Ramos (cell line): ENCODE results near the gene KLC1.

Source experiments
- in situ Hi-C: fragments of 300-500 bp; cut with MboI; formaldehyde crosslinking; loops from one replicate; pipeline ENCODE4 v1.14.3; 2022; ENCODE audit warnings: low sequenced_read_pairs; ENCODE audit not compliant: unreplicated experiment

Gene KLC1

DNA sequence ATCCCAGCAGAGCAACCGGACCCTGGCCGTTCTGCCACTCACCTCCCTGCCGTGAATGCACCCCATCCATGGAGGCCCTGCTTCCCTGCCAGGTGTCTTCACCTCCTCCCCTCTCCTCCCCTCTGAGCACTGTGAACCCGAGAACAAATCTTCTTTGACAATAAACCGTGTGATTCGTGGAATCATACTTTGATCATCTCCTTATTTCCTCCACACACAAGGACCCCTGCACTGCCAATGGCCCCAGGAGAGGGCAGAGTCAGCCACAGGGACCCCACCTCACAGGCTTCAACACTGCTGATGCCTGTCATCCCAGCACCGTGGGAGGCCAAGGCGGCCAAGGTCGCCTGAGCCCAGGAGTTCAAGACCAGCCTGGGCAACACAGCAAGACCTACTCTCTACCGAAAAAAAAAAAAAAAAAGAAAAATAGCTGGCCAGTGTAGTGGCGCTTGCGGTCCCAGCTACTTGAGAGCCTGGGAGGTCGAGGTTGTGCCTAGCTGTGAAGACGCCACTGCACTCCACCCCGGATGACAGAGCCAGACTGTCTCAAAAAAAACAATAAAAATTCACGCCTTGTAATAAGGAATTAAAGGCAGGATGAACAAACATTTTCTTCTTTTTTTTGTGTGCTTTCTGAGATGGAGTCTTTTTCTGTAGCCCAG, 85.2 kb downstream of the KLC1 start:
- in situ Hi-C loops = no loop called here

GRCh38 chr14:103715052-103716000, 86.3 kb downstream of the KLC1 start, which contains the start of the genes XRCC3 and ZFYVE21:
Gene XRCC3, minus strand, starts transcription at chr14:103715451. Its CDS starts 4,364 bp downstream, at chr14:103711087.
Gene ZFYVE21, plus strand, starts transcription at chr14:103715810. Its CDS starts 32 bp downstream, at chr14:103715842.
- in situ Hi-C loops = no loop called here

GRCh38 chr14:103716091-103716801, 87.2 kb downstream of the KLC1 start:
- in situ Hi-C loops = no loop called here

DNA sequence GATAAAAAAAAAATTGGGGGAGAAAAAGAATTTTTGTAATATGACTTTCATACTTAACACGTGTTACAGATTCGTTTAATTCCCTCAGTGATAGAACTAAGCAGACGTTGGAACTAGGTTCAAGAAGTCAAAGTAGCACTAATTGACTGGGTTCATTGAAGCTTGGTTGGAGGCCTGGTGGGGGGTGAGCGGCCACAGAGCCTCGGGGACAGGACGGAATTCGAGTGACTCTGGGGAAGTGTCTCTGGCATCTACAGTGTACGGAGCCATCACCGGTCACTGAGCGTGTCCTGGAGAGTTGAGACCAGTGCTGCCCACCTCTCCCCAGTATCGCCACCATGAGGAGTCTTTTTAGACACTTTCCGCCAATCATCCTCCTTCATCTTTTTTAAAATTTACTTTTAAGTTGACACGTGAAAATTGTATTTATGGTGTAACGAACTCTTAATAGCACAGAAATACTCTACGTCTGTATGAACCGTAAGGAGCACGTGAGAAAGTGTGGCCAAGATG, 87.9 kb downstream of the KLC1 start:
- in situ Hi-C loops = no loop called here

DNA sequence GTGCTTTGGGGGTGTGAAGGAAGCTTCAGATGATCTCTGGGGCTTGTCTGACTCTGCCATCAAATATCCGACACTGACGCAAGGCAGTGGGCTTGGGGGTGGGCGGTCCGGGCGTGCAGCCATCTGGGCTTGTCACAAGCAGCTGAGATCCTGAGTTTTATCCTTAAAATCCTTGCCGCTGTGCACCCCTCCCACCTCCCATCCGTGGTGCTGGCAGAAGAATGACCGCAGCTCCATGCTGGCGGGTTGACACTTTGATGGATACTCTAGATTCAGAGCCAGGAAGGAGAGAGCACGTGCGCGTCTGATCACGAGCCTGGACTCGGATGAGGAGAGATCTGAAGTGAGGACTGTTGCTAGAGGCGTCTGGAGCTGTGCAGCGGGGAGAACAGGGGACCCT, 89.6 kb downstream of the KLC1 start:
- in situ Hi-C loops = no loop called here

- in situ Hi-C loops = no loop called here
These were observed 90.7 kb downstream of the KLC1 start for GRCh38 chr14:103719751-103720150.

DNA sequence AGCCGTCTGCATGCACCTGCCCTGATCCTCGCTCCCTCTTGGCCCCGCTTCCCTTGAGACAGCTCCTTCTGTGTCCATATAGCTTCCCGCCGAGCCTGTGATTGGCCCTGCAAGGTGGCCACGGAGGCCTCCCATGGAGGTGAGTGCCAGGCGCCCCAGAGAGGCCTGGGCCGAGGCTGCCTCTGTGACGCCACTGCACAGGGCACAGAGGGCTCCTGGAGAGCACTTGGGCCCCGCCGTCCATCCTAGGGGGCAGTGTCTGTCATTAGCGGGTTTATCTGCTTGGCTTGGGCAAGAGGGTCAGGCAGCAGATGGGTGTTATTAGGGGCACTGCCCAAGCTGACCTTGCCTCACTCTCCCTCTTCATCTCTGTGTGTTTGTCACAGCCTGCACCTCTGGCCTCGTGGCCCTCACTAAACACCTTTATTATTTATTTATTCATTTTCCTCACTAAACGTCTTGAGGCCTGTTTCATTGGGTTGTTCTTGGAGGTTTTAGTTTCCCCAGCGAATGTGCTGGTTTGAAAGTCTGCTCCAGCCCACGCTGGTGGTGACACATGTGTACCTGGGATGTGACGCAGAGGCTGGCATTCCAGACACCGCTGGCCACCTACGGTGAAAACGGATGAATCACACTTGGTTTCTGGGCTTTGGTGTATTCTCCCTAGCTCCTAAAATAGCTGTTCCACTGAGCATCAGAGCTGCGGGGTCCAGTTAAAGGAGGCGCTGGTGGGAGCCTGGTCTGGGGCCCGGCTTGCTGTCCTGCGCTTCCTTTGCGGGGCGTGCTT, 92.5 kb downstream of the KLC1 start:
- in situ Hi-C loops = no loop called here

DNA sequence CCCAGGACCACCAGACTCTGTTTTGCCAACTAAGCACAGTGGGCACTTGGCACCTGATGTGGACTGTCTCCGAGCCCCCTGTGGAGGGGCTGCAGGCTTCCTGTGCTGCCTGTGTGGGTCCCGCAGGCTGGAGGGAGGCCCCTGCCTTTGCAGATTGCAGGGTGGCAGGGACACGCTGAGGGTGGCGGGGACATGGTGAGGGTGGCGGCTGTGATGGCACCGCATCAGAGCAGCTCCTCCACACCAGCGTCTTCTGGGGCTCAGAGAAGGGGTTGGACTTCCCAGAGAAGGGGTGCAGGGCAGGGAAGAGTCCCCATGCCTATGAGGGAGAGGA, 94.7 kb downstream of the KLC1 start:
- in situ Hi-C loops = no loop called here

GRCh38 chr14:103724116-103724515, 95.1 kb downstream of the KLC1 start:
- in situ Hi-C loops = no loop called here

DNA sequence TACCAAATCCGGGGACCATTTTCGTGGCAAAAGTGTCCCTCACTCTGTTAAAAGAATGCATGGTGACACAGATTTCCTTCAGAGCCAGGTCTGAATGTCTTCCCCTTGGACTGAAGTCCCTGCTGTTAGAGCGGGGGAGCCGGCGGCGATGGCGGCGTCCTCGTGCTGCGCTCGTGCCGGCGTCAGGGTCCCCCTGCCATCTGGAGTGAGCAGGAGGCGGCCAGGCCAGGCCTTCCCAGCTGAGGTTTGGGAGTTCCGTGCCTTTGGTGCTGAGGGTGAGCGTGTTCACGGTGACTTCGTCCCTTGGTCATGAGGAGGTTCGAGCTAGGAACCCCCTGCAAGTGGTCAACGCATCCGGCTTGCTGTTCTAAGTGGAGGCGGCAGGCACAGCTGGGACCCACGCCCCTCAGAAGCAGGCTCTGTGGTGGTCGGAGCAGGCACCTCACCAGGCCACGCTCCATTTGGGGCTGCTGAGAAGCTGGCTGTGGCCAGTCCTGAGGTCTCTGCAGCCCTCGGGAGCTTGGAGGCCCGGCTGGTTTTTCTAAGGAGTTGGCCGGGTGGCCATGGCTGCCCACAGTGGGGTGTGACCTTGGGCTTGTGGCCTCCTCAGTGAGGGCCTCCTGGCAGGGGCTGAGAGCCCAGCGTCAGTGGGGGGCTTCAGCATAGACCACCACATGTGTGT, 96.1 kb downstream of the KLC1 start:
- in situ Hi-C loops = no loop called here

DNA sequence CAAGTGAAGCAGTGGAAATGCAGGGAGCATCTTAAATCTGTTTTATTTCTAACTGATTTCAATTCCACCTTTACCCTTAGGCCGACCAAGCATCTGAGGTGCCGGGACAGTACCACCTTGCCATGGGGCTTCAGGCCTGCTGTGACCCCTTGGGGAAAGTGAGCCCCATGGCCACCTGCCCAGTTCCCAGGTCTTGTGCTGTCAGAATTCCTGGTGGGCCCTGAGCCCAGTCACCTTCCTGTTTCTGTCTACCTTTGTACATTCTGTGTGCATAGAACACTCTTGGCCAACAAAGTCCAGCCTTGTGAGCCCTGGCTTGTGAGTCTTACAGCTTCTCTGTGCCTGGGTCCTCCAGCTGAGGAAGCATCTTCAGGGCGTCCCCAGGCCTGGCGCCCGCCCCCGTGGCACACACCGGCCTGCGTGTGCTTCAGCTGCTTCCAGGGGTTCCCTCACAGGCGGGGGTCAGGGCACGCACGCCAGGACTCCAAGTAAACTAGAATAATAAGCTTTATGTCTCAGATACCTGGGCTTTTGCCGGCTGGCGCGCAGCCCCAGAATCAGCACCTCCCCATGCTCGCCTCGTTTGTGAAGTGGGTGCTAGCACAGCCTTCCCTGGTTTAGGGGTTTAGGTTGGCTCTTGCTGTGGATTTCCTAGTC, 96.9 kb downstream of the KLC1 start:
- in situ Hi-C loops = no loop called here

DNA sequence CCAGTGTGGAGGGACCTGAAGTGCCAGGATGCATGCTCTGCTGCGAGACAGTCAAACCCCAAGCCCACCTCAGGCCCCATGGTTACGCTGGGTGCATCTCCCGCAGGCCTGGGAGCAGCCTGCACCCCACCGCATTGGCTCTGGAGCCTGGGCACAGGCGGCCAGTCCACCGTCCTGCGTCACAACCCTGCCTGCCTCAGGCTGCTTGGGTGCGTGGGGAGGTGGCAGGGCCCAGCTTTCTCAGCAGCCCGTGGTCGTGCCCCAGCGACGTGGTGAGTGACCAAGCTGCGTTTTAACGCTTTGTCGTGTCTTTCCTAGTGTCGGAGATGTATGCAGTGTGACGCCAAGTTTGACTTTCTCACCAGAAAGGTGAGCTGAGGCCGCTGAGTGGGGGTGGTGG, 97.5 kb downstream of the KLC1 start:
- in situ Hi-C loops = no loop called here

DNA sequence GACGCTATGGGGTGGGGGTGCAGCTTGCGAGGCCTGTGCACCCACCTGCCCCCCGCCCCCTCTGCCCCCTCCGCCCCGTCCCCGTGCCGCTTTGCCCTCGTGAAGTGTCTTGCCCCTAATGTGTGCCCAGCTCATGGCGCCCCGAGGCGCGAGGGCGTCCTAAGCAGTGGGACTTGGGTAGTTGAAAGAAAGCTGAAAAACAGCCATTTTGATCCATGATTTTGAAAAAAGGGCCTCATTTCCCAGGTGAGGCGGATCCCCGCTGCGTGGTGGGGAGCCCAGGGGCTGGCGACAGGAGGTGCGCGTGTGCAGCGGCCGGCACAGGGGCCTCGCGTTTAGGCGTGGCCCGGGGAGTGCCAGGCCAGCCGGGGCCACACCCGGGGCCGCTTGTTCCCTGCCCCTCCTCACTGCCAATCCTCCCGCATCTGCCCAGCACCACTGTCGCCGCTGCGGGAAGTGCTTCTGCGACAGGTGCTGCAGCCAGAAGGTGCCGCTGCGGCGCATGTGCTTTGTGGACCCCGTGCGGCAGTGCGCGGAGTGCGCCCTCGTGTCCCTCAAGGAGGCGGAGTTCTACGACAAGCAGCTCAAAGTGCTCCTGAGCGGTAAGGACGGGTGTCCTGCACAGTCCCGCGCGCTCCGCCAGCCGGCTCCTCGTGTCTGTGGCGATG, 98.4 kb downstream of the KLC1 start:
- in situ Hi-C loops = no loop called here

GRCh38 chr14:103728141-103728540, 99.1 kb downstream of the KLC1 start:
- in situ Hi-C loops = no loop called here

- in situ Hi-C loops = no loop called here
These were observed 99.7 kb downstream of the KLC1 start for GRCh38 chr14:103728721-103729120.

DNA sequence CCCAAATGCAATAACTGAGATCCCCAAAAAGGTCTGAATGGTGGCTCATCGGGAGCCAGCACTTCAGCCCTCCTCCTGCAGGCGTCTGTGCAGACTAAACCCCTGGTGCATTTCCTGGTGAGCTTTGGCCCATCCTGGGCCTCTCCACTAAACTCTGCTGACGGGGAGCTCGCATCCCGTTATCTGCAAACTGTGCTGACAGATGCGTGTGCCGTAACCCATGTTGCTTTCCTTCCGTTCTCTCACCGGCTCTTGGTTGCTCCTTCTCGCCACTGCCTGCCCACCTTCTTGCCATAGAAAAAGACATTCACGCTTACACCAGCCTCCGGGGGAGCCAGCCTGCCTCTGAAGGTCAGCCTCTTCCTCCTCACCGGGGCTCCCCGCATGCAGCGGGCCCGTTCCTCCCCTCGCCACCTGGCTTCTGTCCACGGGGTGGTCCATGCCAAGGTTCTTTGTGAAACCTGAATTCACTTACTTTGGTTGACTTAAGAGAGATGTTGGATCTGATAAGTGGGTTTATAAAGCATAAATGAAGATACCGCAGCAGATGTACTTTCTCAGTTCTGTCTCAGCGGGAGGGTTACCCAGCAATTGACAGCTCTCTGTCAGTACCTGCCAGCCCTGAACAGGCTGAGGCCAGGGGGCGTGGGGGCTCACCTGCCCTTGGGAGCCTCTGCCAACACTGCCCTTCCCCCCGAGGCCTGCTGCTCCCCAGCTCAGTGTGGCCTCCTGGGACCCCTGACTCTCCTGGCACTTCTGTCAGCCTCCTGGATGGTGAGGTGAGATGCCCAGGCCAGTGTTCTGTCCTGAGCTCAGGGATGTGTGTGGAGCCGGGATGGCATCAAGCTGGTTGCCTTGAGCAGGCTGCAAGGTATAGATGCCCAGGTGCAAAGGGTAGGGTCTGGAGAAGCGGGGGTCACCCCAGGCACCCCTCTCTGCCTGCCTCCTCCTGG, 100.8 kb downstream of the KLC1 start:
- in situ Hi-C loops = no loop called here

DNA sequence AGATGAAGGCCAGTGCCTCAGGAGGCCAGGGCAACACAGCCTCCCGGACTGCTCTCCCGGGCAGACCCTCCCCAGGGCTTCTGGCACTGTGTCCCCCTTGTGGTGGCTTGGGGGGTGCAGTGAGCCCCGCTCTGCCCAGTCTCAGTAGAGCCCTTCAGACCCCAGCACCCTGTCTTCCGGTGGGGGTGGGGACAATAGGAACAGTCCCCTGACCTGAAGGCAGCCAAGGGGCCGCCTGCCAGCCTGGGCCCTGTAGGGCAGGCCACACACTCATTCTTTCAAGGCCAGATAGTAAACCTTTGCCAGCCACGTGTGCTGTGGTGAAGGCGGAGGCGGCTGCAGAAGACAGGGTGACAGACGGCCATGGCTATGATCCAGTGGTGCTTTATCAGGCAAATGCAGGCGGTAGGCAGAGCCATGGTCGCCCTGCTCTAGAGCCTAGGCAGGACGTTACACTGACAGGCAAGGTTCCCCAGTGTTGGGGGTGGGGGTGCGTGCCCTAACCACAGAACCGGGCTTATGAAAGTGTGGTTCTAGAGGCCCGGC, 101.6 kb downstream of the KLC1 start:
- in situ Hi-C loops = no loop called here
